GM04504 (cell line): Measurements from ENCODE around the gene CCDC17.

Experiments used
- DNase-seq: peaks from one replicate; pipeline ENCODE4 v3.0.0-alpha.2; 2012; ENCODE audit warnings: low read depth

The CCDC17 gene

DNA sequence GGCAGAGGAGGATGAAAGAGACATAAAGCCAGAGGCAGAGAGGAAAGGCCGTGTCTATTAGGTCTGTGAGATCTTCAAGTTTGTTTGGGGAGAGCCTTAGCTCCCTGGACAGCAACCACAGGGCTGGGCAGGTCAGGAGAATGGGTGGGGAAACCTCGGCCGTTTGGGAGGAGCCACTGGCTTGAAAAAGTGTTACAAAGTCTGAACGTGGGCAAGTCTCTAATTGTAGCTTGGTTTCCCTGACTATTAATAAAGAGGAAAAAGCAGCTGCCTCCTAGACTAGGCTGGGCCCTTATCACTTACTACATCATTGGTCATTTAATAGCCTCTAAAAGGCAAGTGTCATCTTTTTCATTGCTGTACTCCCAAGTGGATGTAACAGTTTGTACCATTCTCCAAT lies at the start of gene CCDC17:
TSS of gene CCDC17 (minus strand) at position 83 of the 400 bp plus-strand sequence. CDS start 145 bp downstream, outside the sequence.
- DNase-seq: no peak

DNA sequence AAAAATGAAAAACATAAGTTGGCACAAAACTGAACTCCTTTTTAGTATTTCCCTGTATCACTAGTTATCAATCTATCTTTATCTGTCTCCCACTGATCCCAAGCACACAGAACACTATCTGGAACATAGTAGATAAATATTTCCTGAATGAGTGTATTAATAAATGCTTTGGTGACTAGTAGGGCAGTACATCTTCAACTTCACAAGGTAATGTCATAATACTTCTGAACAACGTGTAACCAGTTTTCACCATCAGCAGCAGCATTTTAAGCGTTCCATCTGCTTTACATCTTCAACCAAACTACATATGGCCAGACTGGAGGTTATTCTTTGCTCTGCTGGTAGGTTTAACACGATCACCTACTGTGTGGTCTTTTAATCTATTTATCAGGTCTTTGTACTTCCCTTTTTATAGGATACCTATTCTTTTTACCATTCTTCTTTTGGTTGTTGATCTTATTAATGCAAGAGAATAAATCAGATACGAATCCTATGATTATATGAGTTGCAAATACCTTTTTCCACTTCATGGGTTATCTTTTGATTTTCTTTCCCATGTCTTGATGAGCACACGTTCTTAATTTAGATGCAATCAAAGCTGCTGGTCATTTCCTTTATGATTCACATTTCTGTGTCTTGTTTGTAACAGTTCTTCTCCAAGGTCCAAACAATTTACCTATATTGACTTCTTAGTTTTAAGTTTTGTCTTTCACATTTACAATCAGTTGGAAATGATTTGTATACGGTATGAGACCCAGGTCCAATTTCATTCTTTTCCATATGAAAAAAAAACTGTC lies 46.2 kb upstream of the CCDC17 start:
- no peak for DNase-seq

DNA sequence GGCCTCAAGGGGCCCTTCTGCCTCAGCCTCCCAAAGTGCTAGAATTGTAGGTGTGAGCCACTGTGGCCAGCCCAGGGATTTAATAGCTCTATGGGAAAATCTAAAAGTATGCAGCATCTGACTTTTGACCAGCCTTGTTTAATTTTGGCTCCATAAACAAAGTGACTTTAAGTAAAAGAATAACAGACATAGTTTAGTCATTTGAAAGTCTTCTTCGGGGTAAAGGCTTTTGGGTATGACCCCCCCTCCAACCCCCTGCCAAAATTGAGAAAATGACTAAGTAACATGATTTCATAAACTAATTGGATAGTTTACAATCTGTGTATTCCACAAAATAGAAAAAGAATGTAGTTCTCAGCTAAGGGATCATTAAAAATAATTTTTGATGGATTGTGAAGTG lies 45.5 kb upstream of the CCDC17 start:
- DNase-seq: no peak

DNA sequence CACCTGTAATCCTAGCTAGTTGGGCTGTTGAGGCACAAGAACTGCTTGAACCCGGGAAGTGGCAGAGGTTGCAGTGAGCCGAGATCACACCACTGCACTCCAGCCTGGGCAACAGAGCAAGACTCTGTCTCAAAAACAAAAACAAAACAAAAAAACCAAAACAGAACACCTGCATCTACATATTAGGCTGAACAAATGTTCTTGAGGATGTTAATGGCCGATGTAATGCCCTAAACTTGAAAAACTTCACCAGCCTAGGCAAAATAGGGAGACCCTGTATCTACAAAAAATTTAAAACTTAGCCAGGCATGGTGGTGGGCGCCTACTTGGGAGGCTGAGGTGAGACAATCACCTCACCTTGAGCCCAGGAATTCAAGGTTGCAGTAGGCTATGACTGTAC lies 44.7 kb upstream of the CCDC17 start:
- no peak for DNase-seq

DNA sequence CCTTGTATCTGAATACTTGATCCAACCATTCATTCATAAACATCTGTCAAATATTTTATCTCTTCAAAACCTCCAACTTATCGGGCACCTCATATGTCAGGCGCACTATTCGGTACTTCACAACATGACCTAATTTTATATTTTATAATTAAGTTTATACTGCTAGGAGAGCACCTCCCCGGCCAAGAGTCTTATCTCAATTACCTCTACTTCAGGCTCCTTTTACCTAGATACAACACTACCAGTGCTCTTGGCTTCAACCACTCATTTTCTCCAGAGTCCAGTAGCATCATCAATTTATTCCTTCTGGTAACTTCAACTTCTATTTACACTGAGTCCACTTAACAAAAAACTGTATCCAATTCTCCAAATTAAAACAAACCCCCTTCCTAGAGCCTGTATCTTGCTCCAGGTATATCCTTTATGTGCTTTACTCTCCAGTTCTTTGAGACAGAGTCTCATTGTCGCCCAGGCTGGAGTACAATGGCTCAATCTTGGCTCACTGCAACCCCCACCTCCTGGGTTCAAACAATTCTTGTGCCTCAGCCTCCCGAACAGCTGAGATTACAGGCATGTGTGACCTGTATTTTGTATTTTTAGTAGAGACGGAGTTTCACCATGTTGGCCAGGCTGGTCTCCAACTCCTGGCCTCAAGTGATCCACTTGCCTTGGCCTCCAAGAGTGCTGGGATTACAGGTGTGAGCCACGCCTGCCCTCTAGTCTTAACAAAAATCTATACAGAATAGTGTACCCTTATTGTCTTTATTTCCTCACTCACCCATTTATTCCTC lies 43.7 kb upstream of the CCDC17 start:
- DNase-seq: no peak

DNA sequence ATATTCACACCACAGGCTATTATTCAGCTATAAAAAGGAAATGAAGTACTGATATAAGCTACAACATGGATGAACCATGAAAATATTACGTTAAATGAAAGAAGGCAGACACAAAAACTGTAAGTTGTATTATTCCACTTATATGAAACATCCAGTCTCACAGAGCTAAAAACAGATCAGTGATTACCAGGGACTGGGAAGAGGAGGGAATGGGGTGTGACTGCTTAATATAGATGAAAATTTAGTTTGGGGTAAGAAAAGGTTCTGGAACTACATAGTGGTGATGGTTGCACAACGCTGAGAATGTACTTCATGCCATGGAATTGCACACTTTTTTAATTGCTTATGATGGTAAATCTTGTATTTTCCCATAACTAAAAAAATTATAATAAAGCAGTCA lies 43.0 kb upstream of the CCDC17 start:
- no peak for DNase-seq

DNA sequence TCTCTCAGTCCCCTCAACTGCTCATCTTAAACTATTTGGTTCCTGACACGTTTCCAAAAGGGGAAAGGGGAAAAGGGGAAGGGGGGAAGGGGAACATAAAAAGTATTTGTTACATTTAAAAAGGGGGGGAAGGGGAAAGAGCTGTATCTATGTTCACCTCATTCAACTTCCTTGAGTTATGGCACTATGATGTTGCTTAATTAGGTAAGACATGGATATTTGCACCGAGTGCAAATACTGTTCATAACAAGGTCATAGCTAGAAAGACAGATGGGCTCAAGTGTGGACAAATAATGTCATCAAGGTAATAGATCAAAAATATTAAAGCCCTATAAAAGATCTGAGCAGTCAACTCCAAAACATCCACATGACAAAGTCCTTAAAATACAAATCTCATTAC lies 36.5 kb upstream of the CCDC17 start:
- DNase-seq: no peak

DNA sequence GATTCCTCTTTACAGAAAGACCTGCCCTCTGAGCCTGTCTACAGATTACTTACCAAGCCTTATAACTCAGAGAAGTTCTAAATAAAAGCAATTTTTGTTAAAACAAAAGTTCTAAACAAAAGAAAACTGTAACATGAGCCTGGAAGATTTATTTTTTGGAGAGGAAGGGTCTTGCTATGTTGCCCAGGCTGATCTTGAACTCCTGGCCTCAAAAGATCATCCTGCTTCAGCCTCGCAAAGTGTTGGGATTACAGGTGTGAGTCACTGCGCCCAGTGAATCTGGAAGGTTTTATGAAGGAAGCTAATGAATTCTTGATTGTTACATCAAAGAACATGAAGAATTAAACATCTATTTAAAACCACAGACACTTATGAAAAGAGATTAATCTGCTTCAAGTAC lies 35.4 kb upstream of the CCDC17 start:
- DNase-seq: no peak

DNA sequence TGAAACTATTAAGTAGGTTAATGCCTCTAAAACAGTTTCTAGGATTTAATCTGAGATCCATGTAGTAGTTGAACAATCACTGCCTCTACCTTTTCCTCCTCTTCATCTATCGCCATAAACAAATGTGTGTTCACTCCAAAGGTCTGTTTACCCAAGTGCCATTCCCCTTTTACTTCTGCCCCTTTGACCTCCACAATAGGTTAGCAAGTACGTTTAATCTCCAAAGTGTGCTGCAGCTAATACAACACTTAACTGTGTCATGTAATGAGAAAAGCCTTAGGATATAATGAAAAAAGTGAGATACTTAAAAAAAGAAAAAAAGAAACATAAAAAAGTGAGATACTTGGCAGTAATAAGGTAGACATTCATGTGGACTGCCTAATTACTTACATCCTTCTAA lies 34.3 kb upstream of the CCDC17 start:
- no peak for DNase-seq

DNA sequence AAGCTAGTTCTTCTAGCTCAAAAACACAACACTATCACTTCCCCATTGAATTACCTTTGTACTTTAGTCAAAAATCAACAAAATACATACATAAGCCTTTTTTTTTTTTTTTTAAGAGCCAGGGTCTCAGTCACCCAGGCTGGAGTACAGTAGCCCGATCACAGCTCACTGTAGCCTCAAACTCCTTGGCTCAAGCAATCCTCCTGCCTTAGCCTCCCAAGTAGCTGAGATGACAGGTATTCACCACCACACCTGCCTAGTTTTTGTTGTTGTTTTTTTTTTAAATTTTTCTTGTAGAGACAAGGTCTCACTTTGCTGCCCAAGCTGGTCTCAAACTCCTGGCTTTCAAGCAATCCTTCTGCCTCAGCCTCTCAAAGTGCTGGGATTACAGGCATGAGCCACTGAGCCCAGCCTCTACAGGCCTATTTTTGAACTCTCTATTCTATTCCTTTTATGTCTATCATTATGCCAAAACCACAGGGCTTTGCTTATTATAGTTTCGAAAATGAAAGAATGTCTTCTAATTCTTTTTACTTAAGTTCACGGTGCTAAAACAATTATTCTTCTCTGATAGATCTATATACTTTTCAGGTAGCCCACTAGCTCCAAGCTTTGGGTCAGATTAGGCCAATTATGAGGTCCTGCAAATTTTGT lies 32.8 kb upstream of the CCDC17 start:
- DNase-seq: no peak

DNA sequence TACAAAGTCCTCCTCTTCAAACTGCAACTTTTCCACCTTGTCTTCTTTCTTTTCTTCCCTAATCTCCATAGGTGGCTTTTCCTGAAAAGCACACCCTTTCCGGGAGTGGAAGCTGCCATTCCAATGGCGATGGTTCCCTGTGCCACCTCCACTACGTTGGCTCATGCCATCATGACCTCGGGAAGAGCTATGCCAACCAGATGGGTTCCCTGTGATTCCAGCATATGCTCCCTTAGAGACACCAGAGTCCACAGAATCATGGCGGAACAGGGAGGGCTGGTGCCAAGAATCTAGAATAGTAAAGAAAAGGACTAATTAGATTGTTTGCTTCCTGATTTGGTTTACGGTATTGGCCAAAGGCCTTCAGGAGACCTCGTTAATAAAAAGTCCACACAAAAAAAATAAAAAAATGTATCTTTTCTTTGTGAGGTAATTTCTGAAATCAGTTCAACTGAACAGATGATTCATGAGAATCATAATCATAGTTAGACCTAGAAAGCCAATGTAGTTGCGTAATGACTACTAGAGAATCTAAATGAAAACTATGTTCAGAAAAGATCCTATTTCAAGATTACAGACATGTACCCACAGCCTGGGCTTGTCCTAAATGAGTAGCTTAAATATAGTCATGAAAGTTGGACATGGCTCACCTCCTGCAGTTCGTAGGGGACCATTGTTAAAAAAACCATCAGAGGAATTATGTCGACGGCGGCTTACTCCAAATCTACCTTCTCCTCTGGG lies 30.9 kb upstream of the CCDC17 start:
- DNase-seq: no peak

DNA sequence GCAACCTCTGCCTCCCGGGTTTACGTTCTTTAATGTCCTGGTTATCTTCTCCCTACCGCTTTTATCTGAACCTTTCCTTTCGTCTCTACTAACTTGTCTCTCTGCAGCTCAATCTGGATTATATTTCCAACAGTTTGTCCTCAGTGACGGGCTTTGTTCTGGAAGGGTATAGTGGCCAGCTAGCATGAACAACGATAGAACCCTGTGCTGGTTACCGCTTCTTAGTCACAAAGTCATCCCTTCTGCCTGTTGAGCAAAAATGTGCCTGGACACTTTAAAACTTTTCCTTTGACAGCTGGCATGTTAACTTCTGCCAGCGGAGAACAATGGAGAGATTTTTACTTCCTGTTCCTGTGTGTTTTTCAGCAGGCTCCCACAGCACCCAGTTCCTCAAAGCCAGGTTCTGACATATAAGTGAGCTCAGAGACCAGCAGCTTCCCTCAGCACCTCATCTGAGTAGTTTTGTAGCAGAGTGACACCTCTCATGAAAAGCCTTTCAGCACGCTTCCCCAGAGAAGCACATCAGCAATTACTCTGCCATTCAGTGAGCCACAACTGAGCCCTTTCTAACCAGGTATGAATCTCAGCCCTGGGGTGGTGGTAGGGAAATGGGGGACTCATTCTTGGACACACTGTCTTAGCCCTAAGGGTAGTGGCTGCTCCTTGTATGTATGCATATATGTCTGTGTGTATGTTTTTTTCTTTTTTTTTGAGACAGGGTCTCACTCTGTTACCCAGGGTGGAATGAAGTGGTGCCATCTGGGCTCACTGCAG lies 23.6 kb upstream of the CCDC17 start:
- no peak for DNase-seq

DNA sequence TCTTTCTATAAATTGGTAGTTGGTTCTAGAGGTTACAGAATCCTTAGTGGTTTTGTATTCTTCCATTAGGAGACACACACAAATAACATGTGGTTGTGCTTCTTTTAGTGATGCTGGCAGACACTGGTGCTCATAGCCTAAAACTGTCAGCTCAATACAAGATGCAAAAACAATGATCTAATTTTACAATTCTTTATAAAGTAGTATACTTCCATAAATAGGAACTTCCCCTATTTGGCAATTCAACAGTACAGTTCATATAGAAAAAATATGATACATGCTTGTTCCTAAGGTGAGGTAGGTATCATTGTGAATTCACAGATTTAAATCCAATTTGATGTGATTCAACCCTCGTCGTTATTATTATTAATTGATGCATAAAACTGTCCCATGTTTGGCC lies 20.8 kb upstream of the CCDC17 start:
- no peak for DNase-seq

DNA sequence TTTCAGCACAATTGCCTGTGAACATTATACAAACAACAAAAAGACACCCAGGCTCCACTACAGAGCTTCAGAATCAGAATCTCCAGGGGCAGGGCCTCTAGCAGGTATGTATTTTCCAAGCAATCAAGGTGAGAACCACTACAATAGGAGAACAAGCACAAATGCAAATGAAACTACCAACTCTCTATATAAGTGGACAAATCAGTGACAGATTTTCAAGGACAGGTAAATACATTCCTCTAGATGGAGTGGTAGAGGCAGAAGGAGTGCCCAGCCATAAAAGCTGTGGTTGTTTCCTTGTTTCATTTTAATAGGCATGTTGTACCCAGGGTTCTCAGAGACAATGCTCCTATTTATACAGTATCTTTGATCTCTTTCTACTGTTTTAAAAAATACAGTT lies 20.1 kb upstream of the CCDC17 start:
- no peak for DNase-seq

DNA sequence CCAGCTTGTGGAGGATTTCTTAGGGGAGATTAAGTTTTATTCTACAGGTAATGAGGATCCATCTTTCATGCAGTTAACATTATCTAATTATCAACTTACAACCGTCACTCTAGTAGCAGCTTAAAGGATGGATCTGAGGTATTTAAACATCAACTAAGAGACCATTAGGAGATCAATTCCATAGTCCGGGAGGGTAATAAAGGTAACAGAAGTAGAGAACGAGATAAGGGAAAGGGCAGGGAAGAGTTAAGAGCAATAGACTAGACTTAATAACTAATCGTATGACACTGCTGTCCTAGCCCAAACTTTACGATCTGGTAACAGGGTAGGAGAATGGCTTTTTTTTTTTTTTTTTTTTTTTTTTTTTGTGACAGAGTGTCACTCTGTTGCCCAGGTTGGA lies 19.5 kb upstream of the CCDC17 start:
- DNase-seq: no peak

DNA sequence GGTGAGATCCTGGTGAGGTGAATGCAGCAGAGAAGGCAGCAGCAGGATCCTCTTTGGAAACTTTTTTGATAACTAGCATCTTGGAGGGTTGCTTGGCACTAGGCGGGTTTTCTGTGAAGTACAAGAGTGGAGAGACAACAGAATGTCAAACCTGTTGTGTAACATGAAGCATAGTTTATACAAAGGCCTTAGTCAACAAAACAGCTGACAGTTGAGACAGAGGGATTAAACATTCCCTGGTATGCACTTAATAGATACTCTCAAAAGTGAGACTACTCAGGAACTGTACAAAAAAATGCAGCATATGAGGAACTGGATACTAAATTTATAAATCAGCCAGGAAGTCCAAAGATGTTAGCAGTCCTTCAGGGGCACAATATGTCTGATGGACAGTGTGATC lies 16.4 kb upstream of the CCDC17 start:
- DNase-seq: no peak

DNA sequence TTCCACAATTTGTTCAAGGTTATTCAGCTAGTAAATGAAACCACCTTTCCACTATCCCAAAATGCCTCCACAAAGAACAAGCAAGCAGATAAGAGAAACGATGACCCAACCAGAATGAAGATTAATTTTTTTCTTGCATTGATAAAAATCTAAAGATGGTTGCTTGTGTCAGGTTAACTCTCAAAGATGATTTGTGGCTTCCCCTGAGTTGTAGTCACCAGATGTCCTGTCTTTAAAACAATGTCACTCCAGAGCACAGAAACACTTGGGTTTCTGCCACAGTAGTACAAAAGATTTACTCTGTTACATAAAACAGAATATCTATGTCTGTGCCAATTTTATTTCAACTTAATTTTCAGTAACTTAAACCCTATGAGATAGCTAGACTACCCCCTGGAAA lies 11.4 kb upstream of the CCDC17 start:
- DNase-seq: no peak

DNA sequence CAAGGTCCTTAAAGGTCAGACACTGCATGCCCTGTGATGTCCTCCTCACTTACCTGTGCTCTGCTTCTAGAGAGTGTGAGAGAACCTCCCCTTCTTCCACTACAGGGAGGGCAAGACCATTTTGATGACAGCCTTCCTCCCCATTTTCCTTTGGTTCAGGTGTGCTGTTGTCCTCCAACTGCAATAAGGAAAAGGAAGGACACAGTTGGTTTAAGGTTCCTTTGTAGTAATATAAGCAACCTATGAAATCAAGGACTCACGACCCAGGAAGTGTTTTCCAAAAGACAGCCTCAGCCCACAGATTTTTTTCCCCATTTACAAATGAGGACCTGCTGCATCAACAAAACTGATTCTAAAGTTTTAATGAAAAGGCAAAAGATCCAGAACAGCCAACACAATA lies 6.6 kb upstream of the CCDC17 start:
- DNase-seq: no peak

DNA sequence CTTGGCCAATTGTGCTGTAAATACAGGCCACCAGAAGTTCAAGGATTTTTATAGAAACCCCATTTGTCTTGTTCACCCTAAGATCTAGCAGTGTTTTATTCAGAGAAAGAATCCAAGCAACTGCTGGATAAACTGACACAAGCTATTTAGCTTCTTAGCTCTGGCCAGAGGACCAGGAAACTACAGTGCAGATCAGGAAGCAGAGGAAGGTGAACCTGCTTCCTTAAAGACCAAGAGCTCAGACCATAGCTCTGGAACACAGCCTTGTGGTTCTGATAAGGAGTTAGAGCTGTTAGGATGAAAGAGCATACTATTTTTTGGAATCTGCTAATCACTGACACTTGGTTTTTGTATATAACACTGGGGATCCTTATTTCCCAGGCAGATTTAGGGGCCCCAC lies 5.2 kb upstream of the CCDC17 start:
- DNase-seq: no peak

DNA sequence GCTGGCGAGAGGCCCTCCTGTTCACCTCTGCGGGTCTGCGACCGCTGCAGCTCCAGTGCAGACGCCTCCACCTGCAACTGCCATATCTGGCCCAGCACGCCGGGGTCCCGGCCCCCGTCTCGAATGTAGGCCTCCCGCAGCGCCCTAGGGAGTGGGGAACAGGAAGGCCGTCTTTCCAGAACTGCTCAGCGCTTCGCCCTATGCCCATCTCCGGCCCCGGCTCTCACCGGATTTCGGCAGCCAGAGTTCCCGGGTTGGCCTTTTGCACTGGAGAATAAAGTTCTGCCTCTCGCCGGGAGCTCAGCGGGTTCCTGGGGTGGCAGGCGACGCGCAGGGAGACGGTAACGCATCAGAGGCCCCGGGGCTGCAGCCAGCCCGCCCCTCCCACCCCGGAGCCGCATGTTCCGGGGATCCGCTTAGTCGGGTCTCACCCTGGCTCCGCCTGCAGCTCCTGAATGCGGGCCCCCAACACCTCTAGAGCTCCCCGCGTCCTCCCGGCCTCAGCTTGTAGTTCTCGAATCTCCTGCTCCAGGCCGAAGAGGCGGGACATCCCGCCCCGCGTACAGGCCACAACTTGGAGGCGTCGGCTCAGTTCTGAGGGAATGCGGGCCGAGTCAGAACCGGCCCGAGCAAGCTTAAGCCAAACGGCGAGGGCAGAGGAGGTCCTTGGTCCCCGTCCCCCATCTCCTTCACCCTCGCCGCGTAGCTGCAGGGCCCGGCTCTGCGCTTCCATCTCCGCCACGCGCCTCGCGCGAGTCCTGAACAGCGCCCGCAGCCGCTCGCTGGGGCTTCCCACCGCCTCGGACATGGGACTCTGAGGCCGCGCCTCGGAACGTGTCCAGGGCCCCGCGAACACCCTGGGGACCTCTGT lies 1.1 kb downstream of the CCDC17 start:
- DNase-seq: no peak
